Measurements from ENCODE around the gene R3HDM4.

The R3HDM4 gene

GRCh38 chr19:869245-870177 is 43.5 kb downstream of the R3HDM4 start:
- no peaks in the 10 kb centered on the region for H3K27me3 Mint-ChIP-seq
- no peaks in the 10 kb centered on the region for H3K9me3 Mint-ChIP-seq
- peaks cover 3% of the 10 kb centered on the region for H3K36me3 Mint-ChIP-seq
- H3K4me1 Mint-ChIP-seq: peaks cover 12% of the 10 kb centered on the region
- H3K27ac Mint-ChIP-seq: no peak overlapping the region
- no peak overlapping the region for H3K4me3 Mint-ChIP-seq

GRCh38 chr19:868458-869244 is 44.4 kb downstream of the R3HDM4 start:
- H3K4me3 Mint-ChIP-seq: no peak overlapping the region
- no peaks in the 10 kb centered on the region for H3K27me3 Mint-ChIP-seq
- H3K4me1 Mint-ChIP-seq: peaks cover 17% of the 10 kb centered on the region
- no peak overlapping the region for H3K27ac Mint-ChIP-seq
- H3K9me3 Mint-ChIP-seq: no peaks in the 10 kb centered on the region
- peaks cover 3% of the 10 kb centered on the region for H3K36me3 Mint-ChIP-seq

- H3K36me3 Mint-ChIP-seq: peaks cover 3% of the 10 kb centered on the region
- no peak overlapping the region for H3K27ac Mint-ChIP-seq
- no peaks in the 10 kb centered on the region for H3K9me3 Mint-ChIP-seq
- peaks cover 23% of the 10 kb centered on the region for H3K4me1 Mint-ChIP-seq
- H3K4me3 Mint-ChIP-seq: no peak overlapping the region
- H3K27me3 Mint-ChIP-seq: no peaks in the 10 kb centered on the region
These were observed 45.1 kb downstream of the R3HDM4 start for GRCh38 chr19:867855-868457.

GRCh38 chr19:867301-867793 is 45.7 kb downstream of the R3HDM4 start:
- no peak overlapping the region for H3K27ac Mint-ChIP-seq
- H3K4me3 Mint-ChIP-seq: no peak overlapping the region
- peaks cover 24% of the 10 kb centered on the region for H3K4me1 Mint-ChIP-seq
- H3K27me3 Mint-ChIP-seq: no peaks in the 10 kb centered on the region
- H3K36me3 Mint-ChIP-seq: peaks cover 3% of the 10 kb centered on the region
- H3K9me3 Mint-ChIP-seq: no peaks in the 10 kb centered on the region

- H3K27me3 Mint-ChIP-seq: no peaks in the 10 kb centered on the region
These were observed 46.2 kb downstream of the R3HDM4 start for GRCh38 chr19:866769-867300.

GRCh38 chr19:863315-863620 is 49.8 kb downstream of the R3HDM4 start:
- Mint-ChIP-seq H3K4me1 (peaks cover 19% of the 10 kb centered on the region), H3K9me3 (no peaks in the 10 kb centered on the region), H3K27ac (no peak overlapping the region), H3K36me3 (peaks cover 3% of the 10 kb centered on the region), H3K27me3 (no peaks in the 10 kb centered on the region), H3K4me3 (peak overlapping the region; percentile 3)

More at GRCh38 chr19:866769-867300, 46.2 kb downstream of the R3HDM4 start:
- Mint-ChIP-seq H3K36me3 (peaks cover 3% of the 10 kb centered on the region), H3K4me1 (peaks cover 19% of the 10 kb centered on the region), H3K27ac (no peak overlapping the region), H3K4me3 (no peak overlapping the region), H3K9me3 (no peaks in the 10 kb centered on the region)

GRCh38 chr19:862581-863314 is 50.3 kb downstream of the R3HDM4 start:
- peak overlapping the region; percentile 55 for H3K27ac Mint-ChIP-seq
- peak overlapping the region; percentile 55 for H3K4me3 Mint-ChIP-seq
- H3K27me3 Mint-ChIP-seq: no peaks in the 10 kb centered on the region
- H3K36me3 Mint-ChIP-seq: peaks cover 3% of the 10 kb centered on the region
- no peaks in the 10 kb centered on the region for H3K9me3 Mint-ChIP-seq
- peaks cover 20% of the 10 kb centered on the region for H3K4me1 Mint-ChIP-seq

- Mint-ChIP-seq H3K27me3 (peaks cover under 1% of the 10 kb centered on the region), H3K4me3 (no peak overlapping the region), H3K36me3 (no peaks in the 10 kb centered on the region), H3K9me3 (no peaks in the 10 kb centered on the region), H3K4me1 (peaks cover 19% of the 10 kb centered on the region), H3K27ac (no peak overlapping the region)
These were observed 51.1 kb downstream of the R3HDM4 start for GRCh38 chr19:861756-862580.

- Mint-ChIP-seq H3K27me3 (peaks cover 1% of the 10 kb centered on the region), H3K27ac (no peak overlapping the region), H3K36me3 (no peaks in the 10 kb centered on the region), H3K4me3 (no peak overlapping the region), H3K9me3 (no peaks in the 10 kb centered on the region), H3K4me1 (peaks cover 19% of the 10 kb centered on the region)
These were observed 51.8 kb downstream of the R3HDM4 start for GRCh38 chr19:861141-861755.

GRCh38 chr19:858868-859843 is 53.9 kb downstream of the R3HDM4 start, which contains the start of gene CFD:
TSS of gene CFD (plus strand) at chr19:859664. CDS start at chr19:859690, 26 bp downstream.
- no peak within 1 kb of the TSS for H3K4me3 Mint-ChIP-seq
- peaks cover 1% of the 10 kb centered on the region for H3K27me3 Mint-ChIP-seq
- H3K4me1 Mint-ChIP-seq: peaks cover 19% of the 10 kb centered on the region
- no peaks in the 10 kb centered on the region for H3K36me3 Mint-ChIP-seq
- H3K9me3 Mint-ChIP-seq: no peaks in the 10 kb centered on the region
- peak within 1 kb of the TSS; percentile 41 for H3K27ac Mint-ChIP-seq

- H3K27ac Mint-ChIP-seq: no peak overlapping the region
- peaks cover 10% of the 10 kb centered on the region for H3K4me1 Mint-ChIP-seq
- peaks cover 1% of the 10 kb centered on the region for H3K27me3 Mint-ChIP-seq
- no peaks in the 10 kb centered on the region for H3K9me3 Mint-ChIP-seq
- no peaks in the 10 kb centered on the region for H3K36me3 Mint-ChIP-seq
- no peak overlapping the region for H3K4me3 Mint-ChIP-seq
These were observed 54.7 kb downstream of the R3HDM4 start for GRCh38 chr19:858284-858683.

- no peak overlapping the region for H3K4me3 Mint-ChIP-seq
- H3K4me1 Mint-ChIP-seq: peaks cover 4% of the 10 kb centered on the region
- H3K9me3 Mint-ChIP-seq: no peaks in the 10 kb centered on the region
- H3K27me3 Mint-ChIP-seq: peaks cover 1% of the 10 kb centered on the region
- H3K27ac Mint-ChIP-seq: no peak overlapping the region
- no peaks in the 10 kb centered on the region for H3K36me3 Mint-ChIP-seq
These were observed 57.4 kb downstream of the R3HDM4 start for GRCh38 chr19:855566-856120.

- Mint-ChIP-seq H3K4me3 (no peak overlapping the region), H3K4me1 (peaks cover 4% of the 10 kb centered on the region), H3K27ac (no peak overlapping the region), H3K9me3 (no peaks in the 10 kb centered on the region), H3K36me3 (no peaks in the 10 kb centered on the region), H3K27me3 (peaks cover 2% of the 10 kb centered on the region)
These were observed 57.9 kb downstream of the R3HDM4 start for GRCh38 chr19:855142-855541.
